ENCODE results near the gene CFAP74.
"Not testable (repeated sequence)": the region's sequence is repeated elsewhere in the genome, so short reads cannot be mapped to it uniquely, and the experiment has no call there.

Gene CFAP74

GRCh38 chr1:1987142-1987510 lies 16.5 kb downstream of the CFAP74 start:
- no peak for DNase-seq (ENCODE audit: low read depth in 1 of 2, low spot score in 1 of 2)

- no peak for DNase-seq (ENCODE audit: low read depth in 1 of 2, low spot score in 1 of 2)
Measured at GRCh38 chr1:1986451-1987141, 17.0 kb downstream of the CFAP74 start.

GRCh38 chr1:1985375-1986050 lies 18.1 kb downstream of the CFAP74 start:
- no peak for DNase-seq (ENCODE audit: low read depth in 1 of 2, low spot score in 1 of 2)

GRCh38 chr1:1984560-1985070 lies 19.0 kb downstream of the CFAP74 start:
- no peak for DNase-seq (ENCODE audit: low read depth in 1 of 2, low spot score in 1 of 2)

GRCh38 chr1:1982379-1983232 lies 21.0 kb downstream of the CFAP74 start:
- no peak for DNase-seq (ENCODE audit: low read depth in 1 of 2, low spot score in 1 of 2)

- not testable (repeated sequence) for DNase-seq (ENCODE audit: low read depth in 1 of 2, low spot score in 1 of 2)
Measured at GRCh38 chr1:1981631-1982327, 21.8 kb downstream of the CFAP74 start.

- DNase-seq (ENCODE audit: low read depth in 1 of 2, low spot score in 1 of 2): no peak
Measured at GRCh38 chr1:1981142-1981500, 22.5 kb downstream of the CFAP74 start.

- no peak for DNase-seq (ENCODE audit: low read depth in 1 of 2, low spot score in 1 of 2)
Measured at GRCh38 chr1:1980467-1981141, 23.0 kb downstream of the CFAP74 start.

GRCh38 chr1:1979482-1980165 lies 24.0 kb downstream of the CFAP74 start:
- no peak for DNase-seq (ENCODE audit: low read depth in 1 of 2, low spot score in 1 of 2)

- DNase-seq (ENCODE audit: low read depth in 1 of 2, low spot score in 1 of 2): not testable (repeated sequence)
Measured at GRCh38 chr1:1978690-1979481, 24.7 kb downstream of the CFAP74 start.

GRCh38 chr1:1978108-1978507 lies 25.5 kb downstream of the CFAP74 start:
- no peak for DNase-seq (ENCODE audit: low read depth in 1 of 2, low spot score in 1 of 2)

- DNase-seq (ENCODE audit: low read depth in 1 of 2, low spot score in 1 of 2): no peak
Measured at GRCh38 chr1:1976031-1976430, 27.6 kb downstream of the CFAP74 start.

- no peak for DNase-seq (ENCODE audit: low read depth in 1 of 2, low spot score in 1 of 2)
Measured at GRCh38 chr1:1975535-1975934, 28.1 kb downstream of the CFAP74 start.

- DNase-seq (ENCODE audit: low read depth in 1 of 2, low spot score in 1 of 2): no peak
Measured at GRCh38 chr1:1974834-1975233, 28.8 kb downstream of the CFAP74 start.

- DNase-seq (ENCODE audit: low read depth in 1 of 2, low spot score in 1 of 2): no peak
Measured at GRCh38 chr1:1973716-1974642, 29.6 kb downstream of the CFAP74 start.

- DNase-seq (ENCODE audit: low read depth in 1 of 2, low spot score in 1 of 2): no peak
Measured at GRCh38 chr1:1972976-1973715, 30.4 kb downstream of the CFAP74 start.

- no peak for DNase-seq (ENCODE audit: low read depth in 1 of 2, low spot score in 1 of 2)
Measured at GRCh38 chr1:1971688-1972087, 31.9 kb downstream of the CFAP74 start.

- no peak for DNase-seq (ENCODE audit: low read depth in 1 of 2, low spot score in 1 of 2)
Measured at GRCh38 chr1:1971017-1971416, 32.6 kb downstream of the CFAP74 start.
